ENCODE results near the gene PTH1R.

DNA sequence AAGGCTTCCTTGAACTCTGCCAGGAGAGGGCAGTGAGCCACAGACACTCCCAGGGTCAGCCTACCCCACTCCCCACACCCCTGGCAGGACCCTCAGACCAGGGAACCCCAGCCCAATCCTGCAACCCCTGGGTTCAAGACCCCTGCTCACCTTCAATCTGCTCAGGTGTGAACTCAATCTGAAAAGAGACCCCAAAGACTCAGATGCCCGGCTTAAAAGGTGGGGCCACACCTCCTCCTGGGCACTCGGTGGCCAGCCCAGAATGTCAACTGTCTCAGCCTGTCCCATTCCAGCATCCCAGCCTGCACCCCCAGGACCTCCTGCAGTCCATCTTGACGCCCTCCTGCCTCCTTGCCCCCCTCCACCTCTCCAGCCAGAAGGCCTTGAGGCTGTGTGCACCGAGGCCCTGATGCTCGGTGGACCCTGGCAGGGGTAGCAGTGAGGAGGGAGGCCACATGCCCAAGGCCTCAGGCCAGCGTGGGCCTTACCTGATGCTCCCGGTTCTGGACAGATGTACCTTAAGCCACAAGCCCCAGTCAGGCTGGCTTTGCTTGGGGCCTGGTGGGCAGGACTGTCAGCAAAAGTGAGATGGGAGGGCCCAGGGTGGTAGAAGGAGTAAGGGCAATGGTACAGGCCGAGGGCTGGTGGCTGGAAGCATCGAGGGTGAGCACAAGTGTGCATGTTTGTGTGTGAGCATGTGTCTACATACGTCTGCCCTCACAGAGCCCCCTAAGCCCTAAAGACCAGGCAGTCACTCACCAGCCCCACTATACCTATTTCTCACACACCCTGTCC, 16.5 kb upstream of the PTH1R start:
- TF ChIP-seq, protein P1, sequence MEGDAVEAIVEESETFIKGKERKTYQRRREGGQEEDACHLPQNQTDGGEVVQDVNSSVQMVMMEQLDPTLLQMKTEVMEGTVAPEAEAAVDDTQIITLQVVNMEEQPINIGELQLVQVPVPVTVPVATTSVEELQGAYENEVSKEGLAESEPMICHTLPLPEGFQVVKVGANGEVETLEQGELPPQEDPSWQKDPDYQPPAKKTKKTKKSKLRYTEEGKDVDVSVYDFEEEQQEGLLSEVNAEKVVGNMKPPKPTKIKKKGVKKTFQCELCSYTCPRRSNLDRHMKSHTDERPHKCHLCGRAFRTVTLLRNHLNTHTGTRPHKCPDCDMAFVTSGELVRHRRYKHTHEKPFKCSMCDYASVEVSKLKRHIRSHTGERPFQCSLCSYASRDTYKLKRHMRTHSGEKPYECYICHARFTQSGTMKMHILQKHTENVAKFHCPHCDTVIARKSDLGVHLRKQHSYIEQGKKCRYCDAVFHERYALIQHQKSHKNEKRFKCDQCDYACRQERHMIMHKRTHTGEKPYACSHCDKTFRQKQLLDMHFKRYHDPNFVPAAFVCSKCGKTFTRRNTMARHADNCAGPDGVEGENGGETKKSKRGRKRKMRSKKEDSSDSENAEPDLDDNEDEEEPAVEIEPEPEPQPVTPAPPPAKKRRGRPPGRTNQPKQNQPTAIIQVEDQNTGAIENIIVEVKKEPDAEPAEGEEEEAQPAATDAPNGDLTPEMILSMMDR (IDR thresholded peaks at IDR 0.05; ENCODE audit: low read depth, low read length): no peak
- no peak for TF ChIP-seq POLR2A (IDR thresholded peaks at IDR 0.05; ENCODE audit: extremely low read depth, insufficient read length)

Data from NB4 (cell line).